Liver (tissue), 9 donors: ENCODE results near the gene CLEC16A. TPM values are rescaled to one million over a fixed set of nuclear protein-coding genes. Genes with fewer than 3 reads are reported as not detected.

Experiments
- DNase-seq: peaks from one replicate; pipeline ENCODE4 v3.0.0-alpha.2; 2017; ENCODE audit warnings: low spot score
- H3K27ac ChIP-seq, 2 donors: one replicate each; pipeline ENCODE4 v1.7.0; 2013; ENCODE audit warnings: inconsistent platforms in 2 of 2, low read length in 2 of 2, control low read depth in 1 of 2, low read depth in 1 of 2, mild to moderate bottlenecking in 1 of 2
- H3K27me3 ChIP-seq, 4 donors: one replicate each; pipeline versions ENCODE4 v1.6.1 to v1.7.0; 2013; ENCODE audit warnings: low read length in 3 of 4, inconsistent platforms in 1 of 4, mild to moderate bottlenecking in 1 of 4, moderate library complexity in 1 of 4; ENCODE audit not compliant: control insufficient read depth in 4 of 4, insufficient read depth in 4 of 4
- H3K36me3 ChIP-seq, 4 donors: one replicate each; pipeline versions ENCODE4 v1.6.1 to v1.7.0; 2013; ENCODE audit warnings: low read length in 3 of 4, mild to moderate bottlenecking in 3 of 4, low read depth in 1 of 4, moderate library complexity in 1 of 4; ENCODE audit not compliant: control insufficient read depth in 4 of 4, insufficient read depth in 3 of 4
- H3K4me1 ChIP-seq, 4 donors: one replicate each; pipeline versions ENCODE4 v1.6.1 to v1.7.0; 2013; ENCODE audit warnings: low read length in 3 of 4, mild to moderate bottlenecking in 3 of 4, moderate library complexity in 1 of 4; ENCODE audit not compliant: control insufficient read depth in 4 of 4, insufficient read depth in 4 of 4
- H3K4me3 ChIP-seq, 3 donors: one replicate each; pipeline versions ENCODE4 v1.6.1 to v1.7.0; 2013; ENCODE audit warnings: low read length in 3 of 3, control low read depth in 1 of 3, low read depth in 1 of 3, mild to moderate bottlenecking in 1 of 3
- H3K9ac ChIP-seq, 2 donors: one replicate each; pipeline ENCODE4 v1.7.0; 2013; ENCODE audit warnings: low read length in 2 of 2, mild to moderate bottlenecking in 2 of 2, moderate library complexity in 2 of 2, control low read depth in 1 of 2, low read depth in 1 of 2
- H3K9me3 ChIP-seq, 4 donors: one replicate each; pipeline versions ENCODE4 v1.6.1 to v1.7.0; 2013; ENCODE audit warnings: low read length in 3 of 4; ENCODE audit not compliant: control insufficient read depth in 4 of 4
- EGR1 ChIP-seq, 2 donors: IDR thresholded peaks; 2 replicates each; pipeline ENCODE4 v1.6.1; 2016 to 2018; ENCODE audit warnings: antibody characterized with exemption in 2 of 2, low read depth in 2 of 2
- FOXA1 ChIP-seq: IDR thresholded peaks from 2 replicates; pipeline ENCODE4 v1.6.1; 2016; ENCODE audit warnings: antibody characterized with exemption
- FOXA2 ChIP-seq: IDR thresholded peaks from 2 replicates; pipeline ENCODE4 v1.6.1; 2016; ENCODE audit warnings: antibody characterized with exemption
- GABPA ChIP-seq, 2 donors: IDR thresholded peaks in 1 of 2; conservative IDR thresholded peaks in 1 of 2; 2 replicates each; pipeline ENCODE4 v1.6.1; 2016; ENCODE audit warnings: antibody characterized with exemption in 2 of 2, mild to moderate bottlenecking in 1 of 2, moderate library complexity in 1 of 2
- HNF4A ChIP-seq, 2 donors: conservative IDR thresholded peaks; 2 replicates each; pipeline ENCODE4 v1.6.1; 2016; ENCODE audit warnings: antibody characterized with exemption in 2 of 2, mild to moderate bottlenecking in 2 of 2
- HNF4G ChIP-seq: IDR thresholded peaks from 2 replicates; pipeline ENCODE4 v1.6.1; 2016; ENCODE audit warnings: antibody characterized with exemption
- JUND ChIP-seq, 2 donors: IDR thresholded peaks; 2 replicates each; pipeline ENCODE4 v1.6.1; 2016; ENCODE audit warnings: antibody characterized with exemption in 2 of 2
- NR2F2 ChIP-seq: IDR thresholded peaks from 2 replicates; pipeline ENCODE4 v1.6.1; 2016; ENCODE audit warnings: antibody characterized with exemption
- RAD21 ChIP-seq, 2 donors: IDR thresholded peaks; 2 replicates each; pipeline ENCODE4 v1.6.1; 2016; ENCODE audit warnings: antibody characterized with exemption in 2 of 2, mild to moderate bottlenecking in 2 of 2
- RXRA ChIP-seq, 2 donors: IDR thresholded peaks; 2 replicates each; pipeline ENCODE4 v1.6.1; 2017 to 2018; ENCODE audit warnings: antibody characterized with exemption in 2 of 2, mild to moderate bottlenecking in 1 of 2
- SP1 ChIP-seq: IDR thresholded peaks from 2 replicates; pipeline ENCODE4 v1.6.1; 2018; ENCODE audit warnings: antibody characterized with exemption, mild to moderate bottlenecking
- YY1 ChIP-seq: IDR thresholded peaks from 2 replicates; pipeline ENCODE4 v1.6.1; 2016; ENCODE audit warnings: antibody characterized with exemption, mild to moderate bottlenecking
- WGBS: extraction: QIAGEN DNeasy Blood & Tissue Kit; methylation state at CpG from one replicate; pipeline ENCODE4 v1.1.7; 2013; 5-methylcytosine and 5-hydroxymethylcytosine counted together
- polyA plus RNA-seq, 2 donors: library from polyadenylated mRNA; stranded (reverse) in 1 of 2; unstranded in 1 of 2; fragments of 200-250 nt in 1 of 2; fragments of >200 nt in 1 of 2; fragmentation: Nextera tagmentation in 1 of 2; extraction: Ambion mirVana in 1 of 2; gene quantifications; one replicate each; pipeline versions ENCODE4 v1.2.1 to v1.2.3, GENCODE V29; 2013 to 2015
- total RNA-seq, 2 donors: library from RNA; depleted of rRNA; stranded (reverse); fragments of >200 nt; gene quantifications; one replicate each; pipeline ENCODE4 v1.2.3, GENCODE V29; 2014
- TF ChIP-seq, protein P1 (sequence below): IDR thresholded peaks from 2 replicates; pipeline ENCODE4 v1.6.1; 2016; ENCODE audit warnings: antibody characterized with exemption
- TF ChIP-seq, protein P2 (sequence below): fragments of 150-350 bp; IDR thresholded peaks from 2 replicates; pipeline ENCODE4 v1.5.1; 2017; ENCODE audit warnings: improper control_type of control experiment, low read depth, low read length; ENCODE audit not compliant: missing input control
- TF ChIP-seq, protein P3 (sequence below): IDR thresholded peaks from 2 replicates; pipeline ENCODE4 v1.6.1; 2016; ENCODE audit warnings: antibody characterized with exemption
- donor health status: healthy.
- donor health status: healthy.
- donor health status: healthy.
- donor health status: healthy.
- donor health status: healthy.

Gene CLEC16A
- total and polyA plus RNA-seq, 4 donors: 9.7 to 23.0 (median 17.4) TPM

DNA sequence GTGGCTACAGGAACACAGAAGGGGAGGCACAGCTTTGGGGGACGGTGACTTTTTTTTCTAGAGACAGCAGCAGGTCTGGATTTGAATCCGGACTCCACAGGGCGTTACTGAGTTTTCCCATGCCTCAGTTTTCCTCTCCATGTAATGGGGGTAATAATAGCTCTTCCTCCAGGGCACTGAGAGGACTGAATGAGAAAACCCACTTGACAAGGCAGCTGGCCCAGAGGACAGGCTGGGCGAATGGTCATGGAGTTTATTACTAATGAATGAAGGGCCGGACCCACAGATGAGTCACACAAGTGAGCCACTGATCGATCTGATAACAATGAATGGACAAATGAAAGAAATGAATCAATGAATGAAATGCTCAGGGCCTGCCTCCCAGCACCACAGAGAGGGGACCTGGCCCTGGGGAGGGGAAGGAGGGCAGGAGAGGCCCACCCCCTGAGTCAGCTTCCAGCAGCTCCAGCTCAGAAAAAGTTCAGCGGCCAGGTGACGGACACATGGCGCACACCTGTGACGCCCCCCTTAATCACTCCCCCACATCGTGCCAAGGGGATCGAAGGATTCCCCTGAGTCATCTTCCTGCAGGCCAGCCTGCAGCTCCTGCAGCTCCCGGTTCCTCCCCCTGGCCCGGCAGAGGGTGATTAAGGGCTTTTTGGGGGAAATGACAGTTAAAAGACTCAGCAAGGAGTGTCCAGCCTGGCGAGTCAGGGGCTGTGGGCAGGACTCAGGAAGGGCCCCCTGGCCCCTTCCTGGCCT lies 257.3 kb downstream of the CLEC16A start (continued):
- TF ChIP-seq NR2F2 (no peak), SP1 (no peak), FOXA1 (no peak), RXRA (IDR thresholded peaks at IDR 0.05) (no peak), EGR1 (IDR thresholded peaks at IDR 0.05; ENCODE audit: low read depth in 2 of 2) (no peak), GABPA (IDR thresholded peaks at IDR 0.05 in 1 of 2, conservative IDR thresholded peaks at IDR 0.05 in 1 of 2) (no peak), JUND (IDR thresholded peaks at IDR 0.05) (no peak), HNF4G (no peak)
- TF ChIP-seq, protein P1, sequence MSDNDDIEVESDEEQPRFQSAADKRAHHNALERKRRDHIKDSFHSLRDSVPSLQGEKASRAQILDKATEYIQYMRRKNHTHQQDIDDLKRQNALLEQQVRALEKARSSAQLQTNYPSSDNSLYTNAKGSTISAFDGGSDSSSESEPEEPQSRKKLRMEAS: no peak

DNA sequence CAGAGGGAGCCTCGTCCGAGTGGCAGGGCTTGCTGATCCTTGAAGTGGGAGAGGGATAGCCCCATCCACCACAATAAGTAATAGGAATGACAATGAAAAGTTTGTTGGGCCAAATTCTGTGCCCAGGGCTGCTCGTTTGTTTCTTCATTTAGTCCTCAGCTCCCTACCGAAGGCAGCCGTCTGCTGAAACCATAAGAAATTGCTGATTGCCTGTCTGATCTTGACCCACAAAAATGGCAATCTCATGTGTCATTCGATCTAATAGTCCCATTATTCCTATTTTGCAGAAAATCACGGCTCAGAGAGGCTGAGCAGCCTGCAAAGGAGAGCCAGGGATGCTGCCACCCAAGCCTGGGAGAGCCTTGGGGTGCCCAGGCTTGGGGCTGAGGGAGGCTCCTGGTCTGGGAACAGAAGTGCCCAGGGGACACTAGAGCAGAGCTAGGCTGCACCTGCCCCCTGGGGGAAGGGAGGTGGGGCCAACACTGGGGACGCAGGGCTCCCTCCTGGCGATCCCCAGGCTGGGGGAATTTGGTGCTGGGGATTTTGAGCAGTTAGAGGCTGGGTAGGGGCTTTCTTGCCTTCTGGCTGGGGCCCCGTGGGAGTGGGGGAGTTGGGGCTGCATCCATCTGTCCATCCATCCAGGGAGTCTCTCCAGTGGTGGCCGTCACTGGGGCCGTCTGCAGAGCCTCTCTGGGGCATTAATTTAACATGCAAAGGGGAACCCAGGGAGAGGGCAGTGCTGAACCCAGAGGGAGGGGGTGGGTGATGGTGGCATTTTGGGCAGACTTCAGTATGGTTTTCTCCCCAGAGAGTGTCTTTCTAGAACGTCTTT lies 258.1 kb downstream of the CLEC16A start:
- Histone ChIP-seq H3K4me1 (peaks cover 0 to 17% (median 14%) of the 10 kb centered on the region in 4 donors), H3K9ac (no peak overlapping the region), H3K4me3 (no peak overlapping the region), H3K27me3 (no peaks in the 10 kb centered on the region), H3K27ac (no peak overlapping the region), H3K36me3 (no peaks in the 10 kb centered on the region), H3K9me3 (peaks cover 0 to 3% (median under 1%) of the 10 kb centered on the region in 4 donors)
- 58% methylated on average over 13 of the region's 13 CpGs for WGBS
- DNase-seq: no peak
- TF ChIP-seq FOXA2: no peak
- TF ChIP-seq, protein P1: no peak

DNA sequence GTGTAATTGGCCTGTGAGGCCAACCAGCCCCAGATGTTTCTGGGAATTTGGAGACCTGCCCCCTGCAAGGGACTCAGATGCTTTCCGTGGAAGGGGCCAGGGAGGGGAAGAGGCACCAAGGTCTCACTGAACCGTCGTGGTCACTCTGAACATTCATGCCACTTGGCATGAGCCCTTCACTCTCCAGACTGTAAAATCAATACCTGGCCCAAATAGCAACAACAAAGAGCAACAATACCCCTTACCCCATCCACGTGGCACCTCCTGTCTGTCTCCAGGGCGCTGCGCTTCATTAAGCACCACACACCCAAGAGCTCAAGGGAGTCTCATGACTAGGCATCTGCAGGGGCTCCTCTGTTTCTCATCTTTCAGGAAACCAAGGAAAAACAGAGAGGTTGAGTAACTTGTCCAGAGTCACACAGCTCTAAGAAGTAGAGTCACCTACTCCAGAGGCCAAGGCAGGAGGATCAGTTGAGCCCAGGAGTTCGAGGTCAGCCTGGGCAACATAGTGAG lies 258.8 kb downstream of the CLEC16A start:
- no peak for DNase-seq
- TF ChIP-seq JUND (IDR thresholded peaks at IDR 0.05) (no peak), FOXA1 (no peak), NR2F2 (no peak), SP1 (no peak), YY1 (no peak), EGR1 (IDR thresholded peaks at IDR 0.05; ENCODE audit: low read depth in 2 of 2) (no peak), RAD21 (IDR thresholded peaks at IDR 0.05) (no peak), RXRA (IDR thresholded peaks at IDR 0.05) (no peak), HNF4G (no peak), FOXA2 (no peak), GABPA (IDR thresholded peaks at IDR 0.05 in 1 of 2, conservative IDR thresholded peaks at IDR 0.05 in 1 of 2) (no peak)
- TF ChIP-seq, protein P1: no peak
- Histone ChIP-seq H3K4me1 (peaks cover 0 to 17% (median 14%) of the 10 kb centered on the region in 4 donors), H3K9ac (no peak overlapping the region), H3K36me3 (no peaks in the 10 kb centered on the region), H3K9me3 (peaks cover 0 to 6% (median 4%) of the 10 kb centered on the region in 4 donors), H3K27me3 (no peaks in the 10 kb centered on the region), H3K27ac (no peak overlapping the region), H3K4me3 (no peak overlapping the region)
- WGBS: 60% methylated on average over 7 of the region's 7 CpGs

DNA sequence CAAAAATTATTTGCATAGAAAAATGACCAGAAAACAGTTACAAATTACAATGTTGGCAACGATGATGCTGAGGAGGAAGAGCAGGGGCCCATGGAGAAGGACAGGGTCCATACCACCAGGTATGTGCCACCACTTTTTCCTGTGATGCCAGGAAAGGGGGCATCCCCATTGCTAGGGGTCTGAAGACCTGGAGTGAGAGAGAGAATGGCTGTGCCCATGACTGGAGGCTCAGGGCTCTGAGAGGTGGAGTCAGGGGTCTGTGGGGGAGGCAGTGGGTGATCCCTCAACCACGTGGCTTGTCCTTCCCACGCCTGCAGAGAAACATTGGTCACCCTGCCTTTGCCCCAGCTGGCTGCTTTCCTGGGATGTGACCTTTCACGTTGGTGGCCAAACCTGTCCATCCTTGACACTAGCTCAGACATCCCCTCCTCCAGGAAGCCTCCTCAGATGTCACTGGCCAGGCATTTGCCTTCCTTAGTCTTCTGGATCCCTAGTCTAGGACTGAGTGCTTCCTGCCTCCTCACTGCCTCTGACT lies 260.2 kb downstream of the CLEC16A start:
- Histone ChIP-seq H3K9ac (no peak overlapping the region), H3K27me3 (no peaks in the 10 kb centered on the region), H3K4me1 (peaks cover 0 to 17% (median 14%) of the 10 kb centered on the region in 4 donors), H3K27ac (no peak overlapping the region), H3K4me3 (no peak overlapping the region), H3K36me3 (no peaks in the 10 kb centered on the region), H3K9me3 (peaks cover 0 to 6% (median 4%) of the 10 kb centered on the region in 4 donors)
- TF ChIP-seq GABPA (IDR thresholded peaks at IDR 0.05 in 1 of 2, conservative IDR thresholded peaks at IDR 0.05 in 1 of 2) (no peak), HNF4A (conservative IDR thresholded peaks at IDR 0.05) (peak in 1 of 2 donors; percentile 33), FOXA2 (no peak), RXRA (IDR thresholded peaks at IDR 0.05) (peak; percentile 41 to 70)
- TF ChIP-seq, protein P2, sequence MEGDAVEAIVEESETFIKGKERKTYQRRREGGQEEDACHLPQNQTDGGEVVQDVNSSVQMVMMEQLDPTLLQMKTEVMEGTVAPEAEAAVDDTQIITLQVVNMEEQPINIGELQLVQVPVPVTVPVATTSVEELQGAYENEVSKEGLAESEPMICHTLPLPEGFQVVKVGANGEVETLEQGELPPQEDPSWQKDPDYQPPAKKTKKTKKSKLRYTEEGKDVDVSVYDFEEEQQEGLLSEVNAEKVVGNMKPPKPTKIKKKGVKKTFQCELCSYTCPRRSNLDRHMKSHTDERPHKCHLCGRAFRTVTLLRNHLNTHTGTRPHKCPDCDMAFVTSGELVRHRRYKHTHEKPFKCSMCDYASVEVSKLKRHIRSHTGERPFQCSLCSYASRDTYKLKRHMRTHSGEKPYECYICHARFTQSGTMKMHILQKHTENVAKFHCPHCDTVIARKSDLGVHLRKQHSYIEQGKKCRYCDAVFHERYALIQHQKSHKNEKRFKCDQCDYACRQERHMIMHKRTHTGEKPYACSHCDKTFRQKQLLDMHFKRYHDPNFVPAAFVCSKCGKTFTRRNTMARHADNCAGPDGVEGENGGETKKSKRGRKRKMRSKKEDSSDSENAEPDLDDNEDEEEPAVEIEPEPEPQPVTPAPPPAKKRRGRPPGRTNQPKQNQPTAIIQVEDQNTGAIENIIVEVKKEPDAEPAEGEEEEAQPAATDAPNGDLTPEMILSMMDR: no peak
- TF ChIP-seq, protein P3, sequence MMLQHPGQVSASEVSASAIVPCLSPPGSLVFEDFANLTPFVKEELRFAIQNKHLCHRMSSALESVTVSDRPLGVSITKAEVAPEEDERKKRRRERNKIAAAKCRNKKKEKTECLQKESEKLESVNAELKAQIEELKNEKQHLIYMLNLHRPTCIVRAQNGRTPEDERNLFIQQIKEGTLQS: no peak
- TF ChIP-seq, protein P1: peak; percentile 44
- no peak for DNase-seq
- 49% methylated on average over 4 of the region's 4 CpGs for WGBS
